NCI-H2081 treated with DMSO at 0.1 percent for 48 hours (cell line): Measurements from ENCODE around the gene NUMB.

Source experiments
- DNase-seq: peaks from one replicate; lab custom pipeline; 2025; lab: John Stamatoyannopoulos, UW

The NUMB gene

GRCh38 chr14:73289729-73290128 is 168.6 kb downstream of the NUMB start:
- no peak for DNase-seq

GRCh38 chr14:73289308-73289707 is 169.0 kb downstream of the NUMB start:
- DNase-seq, result no peak

- no peak for DNase-seq
These were observed 171.3 kb downstream of the NUMB start for GRCh38 chr14:73287071-73287470.

GRCh38 chr14:73286598-73286997 is 171.7 kb downstream of the NUMB start:
- no peak for DNase-seq

- no peak for DNase-seq
These were observed 172.4 kb downstream of the NUMB start for GRCh38 chr14:73285979-73286378.

GRCh38 chr14:73283608-73284379 is 174.6 kb downstream of the NUMB start:
- no peak for DNase-seq

GRCh38 chr14:73280903-73281302 is 177.4 kb downstream of the NUMB start:
- no peak for DNase-seq

- no peak for DNase-seq
These were observed 181.0 kb downstream of the NUMB start for GRCh38 chr14:73277376-73277775.

- no peak for DNase-seq
These were observed 181.5 kb downstream of the NUMB start for GRCh38 chr14:73276836-73277235.

- DNase-seq, result no peak
These were observed 184.5 kb downstream of the NUMB start for GRCh38 chr14:73273799-73274198.

GRCh38 chr14:73272393-73272792 is 186.0 kb downstream of the NUMB start:
- no peak for DNase-seq

GRCh38 chr14:73269729-73270531 is 188.4 kb downstream of the NUMB start:
- DNase-seq, result no peak

GRCh38 chr14:73267474-73267873 is 190.9 kb downstream of the NUMB start:
- DNase-seq, result no peak

GRCh38 chr14:73266317-73266716 is 192.0 kb downstream of the NUMB start:
- no peak for DNase-seq

GRCh38 chr14:73265721-73266046 is 192.7 kb downstream of the NUMB start:
- no peak for DNase-seq

GRCh38 chr14:73264885-73265720 is 193.2 kb downstream of the NUMB start:
- no peak for DNase-seq

- DNase-seq, result no peak
These were observed 194.1 kb downstream of the NUMB start for GRCh38 chr14:73264080-73264884.

- no peak for DNase-seq
These were observed 194.7 kb downstream of the NUMB start for GRCh38 chr14:73263606-73264005.

GRCh38 chr14:73262427-73263183 is 195.7 kb downstream of the NUMB start:
- no peak for DNase-seq

GRCh38 chr14:73261520-73262426 is 196.6 kb downstream of the NUMB start:
- DNase-seq, result no peak
